Neural cell (in vitro differentiated cells): ENCODE results near the gene VWA7. TPM values are rescaled to one million over a fixed set of nuclear protein-coding genes. Genes with fewer than 3 reads are reported as not detected.

ENCODE experiments used
- H2AFZ ChIP-seq: fragments of 200-600, 300-800 bp; sonication (generic), shearing (Covaris generic); 2 replicates; pipeline ENCODE4 v1.6.0; 2014; ENCODE audit warnings: low read depth, mild to moderate bottlenecking, antibody characterized with exemption, low read length, moderate library complexity
- H3F3A ChIP-seq: fragments of 200-600 bp; shearing (Covaris generic); 2 replicates; pipeline ENCODE4 v1.6.1; 2016; ENCODE audit warnings: mild to moderate bottlenecking, moderate library complexity, mixed read lengths, antibody characterized with exemption, low read length; ENCODE audit not compliant: insufficient read depth, poor library complexity, severe bottlenecking
- H3K27ac ChIP-seq: fragments of 200-600, 300-800 bp; sonication (generic), shearing (Covaris generic); 2 replicates; pipeline ENCODE4 v1.5.1; 2014; ENCODE audit warnings: mild to moderate bottlenecking, low read length, moderate library complexity
- H3K27me3 ChIP-seq: fragments of 300-800, 200-600 bp; sonication (generic), shearing (Covaris generic); 2 replicates; pipeline ENCODE4 v1.6.0; 2014; ENCODE audit warnings: mild to moderate bottlenecking, low read depth, low read length, moderate library complexity; ENCODE audit not compliant: insufficient read depth
- H3K36me3 ChIP-seq: fragments of 300-800, 200-600 bp; sonication (generic), shearing (Covaris generic); 2 replicates; pipeline ENCODE4 v1.5.1; 2014; ENCODE audit warnings: mild to moderate bottlenecking, antibody characterized with exemption, low read length, moderate library complexity; ENCODE audit not compliant: insufficient read depth
- H3K4me2 ChIP-seq: fragments of 300-800, 200-600 bp; sonication (generic), shearing (Covaris generic); 2 replicates; pipeline ENCODE4 v1.6.0; 2014; ENCODE audit warnings: mild to moderate bottlenecking, low read length
- H3K4me3 ChIP-seq: fragments of 300-800, 200-600 bp; sonication (generic), shearing (Covaris generic); 2 replicates; pipeline ENCODE4 v1.5.1; 2014; ENCODE audit warnings: mild to moderate bottlenecking, low read length, moderate library complexity
- H3K79me2 ChIP-seq: fragments of 200-600 bp; shearing (Covaris generic); replicated peaks from 2 replicates; pipeline ENCODE4 v1.6.0; 2014; ENCODE audit warnings: mild to moderate bottlenecking, low read length, moderate library complexity; ENCODE audit not compliant: insufficient read depth
- H3K9ac ChIP-seq: fragments of 300-800, 200-600 bp; sonication (generic), shearing (Covaris generic); 2 replicates; pipeline ENCODE4 v1.6.1; 2016; ENCODE audit warnings: mild to moderate bottlenecking, low read length, mixed read lengths
- H3K9me2 ChIP-seq: fragments of 200-600 bp; shearing (Covaris generic); 2 replicates; pipeline ENCODE4 v1.6.1; 2016; ENCODE audit warnings: mild to moderate bottlenecking, low read length, mixed read lengths; ENCODE audit not compliant: insufficient read depth
- H3K9me3 ChIP-seq: fragments of 200-600, 300-800 bp; sonication (generic), shearing (Covaris generic); 2 replicates; pipeline ENCODE4 v1.6.1; 2016; ENCODE audit warnings: mild to moderate bottlenecking, mixed run types, low read length, moderate library complexity, mixed read lengths
- H4K20me1 ChIP-seq: fragments of 200-600 bp; shearing (Covaris generic); 2 replicates; pipeline ENCODE4 v1.6.1; 2016; ENCODE audit warnings: mild to moderate bottlenecking, mixed run types; ENCODE audit not compliant: insufficient read depth
- CTCF ChIP-seq: fragments of 450-650 bp; IDR thresholded peaks from 2 replicates; pipeline ENCODE4 v1.5.1; 2014; ENCODE audit warnings: antibody characterized with exemption, mild to moderate bottlenecking, moderate library complexity; ENCODE audit not compliant: poor library complexity, severe bottlenecking
- EP300 ChIP-seq: fragments of 450-650 bp; conservative IDR thresholded peaks from 2 replicates; pipeline ENCODE4 v1.6.1; 2014; ENCODE audit warnings: antibody characterized with exemption, mild to moderate bottlenecking, moderate library complexity; ENCODE audit not compliant: poor library complexity, severe bottlenecking
- EZH2 ChIP-seq: fragments of 200-600, 300-800 bp; shearing (Covaris generic), sonication (generic); IDR thresholded peaks from 2 replicates; pipeline ENCODE4 v1.6.1; 2014; ENCODE audit warnings: antibody characterized with exemption, low read length, borderline replicate concordance, mild to moderate bottlenecking; ENCODE audit not compliant: insufficient read depth, poor library complexity, severe bottlenecking
- MXI1 ChIP-seq: fragments of 450-650 bp; conservative IDR thresholded peaks from 2 replicates; pipeline ENCODE4 v1.6.1; 2014; ENCODE audit warnings: antibody characterized with exemption, mild to moderate bottlenecking; ENCODE audit not compliant: poor library complexity, severe bottlenecking
- POLR2AphosphoS5 ChIP-seq: IDR thresholded peaks from 2 replicates; pipeline ENCODE4 v1.6.1; 2012
- RAD21 ChIP-seq: fragments of 450-650 bp; conservative IDR thresholded peaks from 2 replicates; pipeline ENCODE4 v1.6.1; 2014; ENCODE audit warnings: antibody characterized with exemption, mild to moderate bottlenecking, moderate library complexity
- REST ChIP-seq: IDR thresholded peaks from 2 replicates; pipeline ENCODE4 v1.6.1; 2012; ENCODE audit warnings: borderline replicate concordance
- SMC3 ChIP-seq: fragments of 450-650 bp; conservative IDR thresholded peaks from 2 replicates; pipeline ENCODE4 v1.6.1; 2014; ENCODE audit warnings: antibody characterized with exemption, mild to moderate bottlenecking, moderate library complexity; ENCODE audit not compliant: poor library complexity
- TAF1 ChIP-seq: IDR thresholded peaks from 2 replicates; pipeline ENCODE4 v1.6.1; 2012; ENCODE audit warnings: low read depth
- polyA plus RNA-seq: library from polyadenylated mRNA; depleted of rRNA; stranded (reverse); fragments of >200 nt; gene quantifications from 2 replicates; pipeline ENCODE4 v1.2.3, GENCODE V29; 2014

Gene VWA7
- polyA plus RNA-seq, 1 donor from 2014 or later: 5.3 TPM

- Histone ChIP-seq H3K4me3 (no peak overlapping the region), H3K9me2 (no peaks in the 10 kb centered on the region), H3K27ac (no peak overlapping the region), H2AFZ (no peak overlapping the region), H3F3A (no peaks in the 10 kb centered on the region), H3K9ac (no peak overlapping the region), H3K9me3 (no peaks in the 10 kb centered on the region), H3K27me3 (no peaks in the 10 kb centered on the region), H3K79me2 (no peaks in the 10 kb centered on the region), H3K4me2 (no peak overlapping the region), H4K20me1 (no peaks in the 10 kb centered on the region), H3K36me3 (no peaks in the 10 kb centered on the region)
- TF ChIP-seq POLR2AphosphoS5: no peak
- no peak for TF ChIP-seq SMC3
- TF ChIP-seq EP300: no peak
- TF ChIP-seq RAD21: no peak
- no peak for TF ChIP-seq MXI1
- TF ChIP-seq TAF1: no peak
- TF ChIP-seq REST: no peak
- no peak for TF ChIP-seq EZH2
- TF ChIP-seq CTCF: no peak
These were observed 5.2 kb downstream of the VWA7 start for GRCh38 chr6:31771992-31772358.

GRCh38 chr6:31770860-31771259 lies 6.3 kb downstream of the VWA7 start:
- no peak for TF ChIP-seq EZH2
- TF ChIP-seq REST: no peak
- no peak for TF ChIP-seq TAF1
- no peak for TF ChIP-seq MXI1
- TF ChIP-seq CTCF: no peak
- no peak for TF ChIP-seq EP300
- TF ChIP-seq POLR2AphosphoS5: no peak
- no peak for TF ChIP-seq RAD21
- TF ChIP-seq SMC3: no peak

More at GRCh38 chr6:31770860-31771259, 6.3 kb downstream of the VWA7 start:
- no peaks in the 10 kb centered on the region for H3K9me3 ChIP-seq
- no peak overlapping the region for H3K9ac ChIP-seq
- H2AFZ ChIP-seq: no peak overlapping the region
- no peak overlapping the region for H3K4me2 ChIP-seq
- H3K9me2 ChIP-seq: no peaks in the 10 kb centered on the region
- H3K27me3 ChIP-seq: no peaks in the 10 kb centered on the region
- H3K79me2 ChIP-seq: no peaks in the 10 kb centered on the region
- no peak overlapping the region for H3K27ac ChIP-seq
- H3K36me3 ChIP-seq: no peaks in the 10 kb centered on the region
- no peak overlapping the region for H3K4me3 ChIP-seq
- no peaks in the 10 kb centered on the region for H4K20me1 ChIP-seq
- H3F3A ChIP-seq: no peaks in the 10 kb centered on the region
